IMR-90 (cell line): ENCODE measurements around the gene SPATA21. TPM values are rescaled to one million over a fixed set of nuclear protein-coding genes. Genes with fewer than 3 reads are reported as not detected.

ENCODE experiments used
- ATAC-seq: fragments of 200-7000 bp; cut with Tn5 transposase; 2 replicates; pipeline ENCODE4 v1.9.1; 2020; ENCODE audit warnings: low read depth, mild to moderate bottlenecking, moderate library complexity
- BruUV-seq: library from RNA; stranded (reverse); fragments of 400-500 nt; replicated peaks from 2 replicates; lab custom pipeline; 2021; lab: Mats Ljungman, UMichigan
- CTCF ChIA-PET: fragments of 300-600 bp; formaldehyde crosslinking; extraction: SDS; loops from one replicate; lab custom pipeline; 2021; ENCODE audit warnings: antibody characterized with exemption; lab: Yijun Ruan, JAX
- POLR2A ChIA-PET: fragments of 300-600 bp; sonication (Branson Sonifier 250); formaldehyde crosslinking; loops from one replicate; lab custom pipeline; 2022; ENCODE audit warnings: antibody characterized with exemption; ENCODE audit not compliant: unreplicated experiment; lab: Charles Lee
- DNase-seq: peaks from one replicate; pipeline ENCODE4 v3.0.0; 2013
- H2AFZ ChIP-seq: replicated peaks from 2 replicates; pipeline ENCODE3; 2013; ENCODE audit warnings: low read length, mild to moderate bottlenecking; ENCODE audit not compliant: poor library complexity
- H2AK5ac ChIP-seq: 2 replicates; pipeline ENCODE4 v1.6.1; 2013; ENCODE audit warnings: low read depth, low read length, inconsistent platforms
- H2AK9ac ChIP-seq: replicated peaks from 2 replicates; pipeline ENCODE3; 2013; ENCODE audit warnings: mild to moderate bottlenecking, low read depth, low read length, moderate library complexity; ENCODE audit not compliant: poor library complexity
- H2BK120ac ChIP-seq: 2 replicates; pipeline ENCODE4 v1.6.1; 2013; ENCODE audit warnings: low read depth, low read length, inconsistent platforms
- H2BK15ac ChIP-seq: 3 replicates; pipeline ENCODE4 v1.6.1; 2013; ENCODE audit warnings: low read depth, low read length, inconsistent platforms
- H2BK20ac ChIP-seq: 2 replicates; pipeline ENCODE4 v1.6.1; 2013; ENCODE audit warnings: low read depth, mild to moderate bottlenecking, inconsistent platforms, low read length, moderate library complexity
- H2BK5ac ChIP-seq: 2 replicates; pipeline ENCODE4 v1.6.1; 2013; ENCODE audit warnings: mild to moderate bottlenecking, low read depth, low read length, inconsistent platforms; ENCODE audit not compliant: poor library complexity, severe bottlenecking
- H3K14ac ChIP-seq: replicated peaks from 2 replicates; pipeline ENCODE4 v1.6.1; 2013; ENCODE audit warnings: low read depth, low read length, inconsistent platforms
- H3K18ac ChIP-seq: 2 replicates; pipeline ENCODE4 v1.6.1; 2013; ENCODE audit warnings: low read depth, low read length, control low read depth
- H3K23ac ChIP-seq: 2 replicates; pipeline ENCODE4 v1.6.1; 2013; ENCODE audit warnings: low read depth, low read length, inconsistent platforms
- H3K27ac ChIP-seq: 2 replicates; pipeline ENCODE4 v1.5.1; 2013; ENCODE audit warnings: mild to moderate bottlenecking, control low read depth, low read length; ENCODE audit not compliant: insufficient read depth
- H3K27me3 ChIP-seq: 2 replicates; pipeline ENCODE4 v1.6.1; 2013; ENCODE audit warnings: low read length; ENCODE audit not compliant: control insufficient read depth, insufficient read depth
- H3K36me3 ChIP-seq: 2 replicates; pipeline ENCODE4 v1.6.1; 2013; ENCODE audit warnings: low read length, mixed read lengths; ENCODE audit not compliant: control insufficient read depth, insufficient read depth
- H3K4ac ChIP-seq: 2 replicates; pipeline ENCODE4 v1.6.1; 2013; ENCODE audit warnings: low read depth, low read length, inconsistent platforms
- H3K4me1 ChIP-seq: 2 replicates; pipeline ENCODE4 v1.6.1; 2013; ENCODE audit warnings: low read length, mixed read lengths; ENCODE audit not compliant: control insufficient read depth, insufficient read depth
- H3K4me2 ChIP-seq: 2 replicates; pipeline ENCODE4 v1.6.1; 2013; ENCODE audit warnings: low read depth, mild to moderate bottlenecking, control low read depth, low read length, moderate library complexity
- H3K4me3 ChIP-seq: 2 replicates; pipeline ENCODE4 v1.5.1; 2013; ENCODE audit warnings: low read depth, mild to moderate bottlenecking, control low read depth, low read length, moderate library complexity; ENCODE audit not compliant: insufficient read depth
- H3K56ac ChIP-seq: 2 replicates; pipeline ENCODE4 v1.6.1; 2013; ENCODE audit warnings: low read length, inconsistent platforms; ENCODE audit not compliant: insufficient read depth; ENCODE audit errors: extremely low read depth
- H3K79me1 ChIP-seq, 2 experiments: 2 replicates each; pipeline ENCODE4 v1.6.1; 2013; ENCODE audit warnings: low read length in 2 of 2, inconsistent platforms in 1 of 2, low read depth in 1 of 2
- H3K9ac ChIP-seq: 2 replicates; pipeline ENCODE4 v1.6.1; 2013; ENCODE audit warnings: low read depth, low read length, control low read depth
- H3K9me1 ChIP-seq: 2 replicates; pipeline ENCODE4 v1.6.1; 2013; ENCODE audit warnings: low read length, inconsistent platforms; ENCODE audit not compliant: insufficient read depth
- H3K9me3 ChIP-seq: 2 replicates; pipeline ENCODE4 v1.6.1; 2013; ENCODE audit warnings: low read length; ENCODE audit not compliant: control insufficient read depth, insufficient read depth
- H4K20me1 ChIP-seq: 2 replicates; pipeline ENCODE4 v1.6.1; 2013; ENCODE audit warnings: low read length, inconsistent platforms; ENCODE audit not compliant: insufficient read depth
- H4K5ac ChIP-seq: 2 replicates; pipeline ENCODE4 v1.6.1; 2013; ENCODE audit warnings: mild to moderate bottlenecking, low read depth, low read length, control low read depth
- H4K8ac ChIP-seq, 2 experiments: 2 replicates each; pipeline ENCODE4 v1.6.1; 2013; ENCODE audit warnings: low read depth in 2 of 2, low read length in 2 of 2, control low read depth in 1 of 2, inconsistent platforms in 1 of 2
- H4K91ac ChIP-seq: 2 replicates; pipeline ENCODE4 v1.6.1; 2013; ENCODE audit warnings: low read depth, low read length, inconsistent platforms; ENCODE audit not compliant: insufficient read depth
- BHLHE40 ChIP-seq: fragments of 150-350 bp; IDR thresholded peaks from 2 replicates; pipeline ENCODE4 v1.6.1; 2016; ENCODE audit warnings: mild to moderate bottlenecking, low read depth, low read length
- CEBPB ChIP-seq: IDR thresholded peaks from 2 replicates; pipeline ENCODE4 v1.6.1; 2012; ENCODE audit warnings: low read depth, low read length, improper control_type of control experiment
- MAZ ChIP-seq: IDR thresholded peaks from 2 replicates; pipeline ENCODE4 v1.6.1; 2012; ENCODE audit warnings: low read depth, mild to moderate bottlenecking, low read length, improper control_type of control experiment, moderate library complexity, borderline replicate concordance
- NFE2L2 ChIP-seq: fragments of 150-350 bp; IDR thresholded peaks from 2 replicates; pipeline ENCODE4 v1.6.1; 2016; ENCODE audit warnings: low read depth, mild to moderate bottlenecking, low read length
- RAD21 ChIP-seq: IDR thresholded peaks from 2 replicates; pipeline ENCODE4 v1.6.1; 2012; ENCODE audit warnings: low read length, improper control_type of control experiment
- USF2 ChIP-seq: fragments of 150-350 bp; IDR thresholded peaks from 2 replicates; pipeline ENCODE4 v1.6.1; 2017; ENCODE audit warnings: mild to moderate bottlenecking, antibody characterized with exemption, low read length, low read depth
- WGBS, 2 experiments: methylation state at CpG; one replicate each; pipeline versions ENCODE4 v1.1.5 to v1.1.7; 2013; ENCODE audit warnings: missing lambda C conversion rate in 2 of 2; ENCODE audit not compliant: insufficient read length in 1 of 2; ENCODE audit errors: extremely low coverage in 2 of 2; 5-methylcytosine and 5-hydroxymethylcytosine counted together
- dilution Hi-C: fragments of 300-500 bp; cut with HindIII; formaldehyde crosslinking; loops from one replicate; pipeline ENCODE4 v1.14.3; 2018; ENCODE audit warnings: low sequenced_read_pairs; ENCODE audit not compliant: unreplicated experiment
- in situ Hi-C: fragments of 300-500 bp; cut with MboI; formaldehyde crosslinking; loops from 3 replicates; pipeline ENCODE4 v1.14.3; 2019; ENCODE audit warnings: low sequenced_read_pairs, inconsistent platforms, mixed read lengths
- intact Hi-C: fragments of 100-400 bp; cut with micrococcal nuclease; formaldehyde crosslinking; loops from 2 replicates; pipeline ENCODE4 v1.10.0; 2022
- polyA plus RNA-seq, 3 experiments: library from polyadenylated mRNA; depleted of rRNA; stranded (reverse); fragments of >200 nt; gene quantifications; 2 replicates each; pipeline ENCODE4 v1.2.3, GENCODE V29; 2012; ENCODE audit warnings: low replicate concordance in 1 of 3
- total RNA-seq: library from RNA; depleted of rRNA; stranded (reverse); fragments of >200 nt; gene quantifications from 2 replicates; pipeline ENCODE4 v1.2.3, GENCODE V29; 2012

SPATA21 gene
- total and polyA plus RNA-seq, 2 of the 4 experiments (the other 2 are of a cell fraction): not detected

GRCh38 chr1:16394977-16395376 is 42.2 kb downstream of the SPATA21 start:
- Histone ChIP-seq H4K8ac (no peak overlapping the region), H2AFZ (no peak overlapping the region), H3K9ac (no peak overlapping the region), H3K36me3 (peaks cover 43% of the 10 kb centered on the region), H3K14ac (no peak overlapping the region), H3K27me3 (no peaks in the 10 kb centered on the region), H2AK5ac (no peak overlapping the region), H3K4ac (no peak overlapping the region), H3K4me3 (no peak overlapping the region), H3K56ac (no peak overlapping the region), H2BK5ac (no peak overlapping the region), H3K4me2 (no peak overlapping the region), H3K23ac (no peak overlapping the region), H3K9me3 (no peaks in the 10 kb centered on the region), H2BK20ac (no peak overlapping the region), H3K79me1 (peaks cover 28 to 90% of the 10 kb centered on the region in 2 experiments; a peak in 3 of 4 replicates), H3K9me1 (peaks cover 37% of the 10 kb centered on the region), H2BK15ac (no peak overlapping the region), H2AK9ac (no peak overlapping the region), H4K5ac (no peak overlapping the region), H3K18ac (no peak overlapping the region), H4K91ac (no peak overlapping the region), H4K20me1 (peaks cover 44% of the 10 kb centered on the region), H3K4me1 (peaks cover 25% of the 10 kb centered on the region), H3K27ac (no peak overlapping the region), H2BK120ac (no peak overlapping the region)
- in situ Hi-C loops: no loop called here
- POLR2A ChIA-PET: no interaction called here
- CTCF ChIA-PET: interaction anchor here (1.4 kb wide), 1 partner anchor 19 kb away, joined by 3 read pairs; no protein-coding TSS in a partner anchor
- intact Hi-C loops: no loop called here
- no TSS peak for BruUV-seq
- ATAC-seq (no peak), DNase-seq (no peak)
- WGBS, 2 experiments: 100% methylated on average over 3 of the region's 13 CpGs; no CpG with 5 or more reads in 1 of the 2 experiments
- TF ChIP-seq MAZ: no peak
- TF ChIP-seq RAD21: no peak
- no peak for TF ChIP-seq NFE2L2
- no peak for TF ChIP-seq CEBPB
- TF ChIP-seq USF2: no peak
- TF ChIP-seq BHLHE40: no peak
- dilution Hi-C loops: no loop called here
